Pons (tissue), 1 donor: ENCODE data around the gene PPP2R5C.

Experiments used
- DNase-seq: peaks from one replicate; pipeline ENCODE4 v3.0.0-alpha.2; 2016; ENCODE audit warnings: low spot score

PPP2R5C gene

DNA sequence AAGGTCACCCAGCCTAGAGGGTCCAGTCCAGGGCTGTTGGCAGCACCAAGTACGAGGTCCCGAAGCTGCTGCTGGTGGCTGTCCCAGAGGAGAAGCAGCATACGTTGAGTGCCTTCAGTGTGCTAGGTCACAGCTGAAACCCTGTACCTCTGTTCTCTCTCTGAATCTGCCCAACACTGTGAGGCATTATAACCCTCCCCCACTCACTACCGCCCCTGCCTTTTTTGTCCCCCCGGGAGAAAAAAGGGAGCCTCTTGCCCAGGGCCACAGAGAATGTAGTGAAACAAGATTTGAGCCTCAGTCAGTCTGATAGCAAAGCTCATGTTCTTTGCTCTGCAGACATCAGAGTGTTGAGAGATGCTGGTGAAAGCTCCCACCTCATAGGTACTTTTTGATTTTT lies 53.4 kb downstream of the PPP2R5C start:
- no peak for DNase-seq

DNA sequence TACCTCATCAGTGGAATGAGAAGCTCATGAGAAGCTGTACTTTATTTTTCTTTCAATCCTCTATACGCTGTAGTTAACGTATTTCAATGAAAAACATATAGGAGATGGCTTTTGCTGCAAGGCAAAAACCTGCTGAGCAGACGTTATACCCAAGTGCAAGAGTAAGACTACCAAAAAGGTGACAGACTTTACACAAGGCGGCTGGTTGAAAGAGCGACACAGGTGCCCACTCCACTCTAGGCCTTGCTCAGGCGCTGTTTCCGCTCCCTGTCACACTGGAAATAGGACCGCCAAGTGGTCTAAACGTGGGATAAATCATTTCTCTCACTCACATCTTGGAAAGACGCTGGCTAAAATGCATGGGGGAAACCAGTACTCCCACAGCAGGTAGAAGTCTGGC lies 54.5 kb downstream of the PPP2R5C start:
- DNase-seq, result no peak

GRCh38 chr14:101817501-101818001 lies 56.0 kb downstream of the PPP2R5C start:
- no peak for DNase-seq

DNA sequence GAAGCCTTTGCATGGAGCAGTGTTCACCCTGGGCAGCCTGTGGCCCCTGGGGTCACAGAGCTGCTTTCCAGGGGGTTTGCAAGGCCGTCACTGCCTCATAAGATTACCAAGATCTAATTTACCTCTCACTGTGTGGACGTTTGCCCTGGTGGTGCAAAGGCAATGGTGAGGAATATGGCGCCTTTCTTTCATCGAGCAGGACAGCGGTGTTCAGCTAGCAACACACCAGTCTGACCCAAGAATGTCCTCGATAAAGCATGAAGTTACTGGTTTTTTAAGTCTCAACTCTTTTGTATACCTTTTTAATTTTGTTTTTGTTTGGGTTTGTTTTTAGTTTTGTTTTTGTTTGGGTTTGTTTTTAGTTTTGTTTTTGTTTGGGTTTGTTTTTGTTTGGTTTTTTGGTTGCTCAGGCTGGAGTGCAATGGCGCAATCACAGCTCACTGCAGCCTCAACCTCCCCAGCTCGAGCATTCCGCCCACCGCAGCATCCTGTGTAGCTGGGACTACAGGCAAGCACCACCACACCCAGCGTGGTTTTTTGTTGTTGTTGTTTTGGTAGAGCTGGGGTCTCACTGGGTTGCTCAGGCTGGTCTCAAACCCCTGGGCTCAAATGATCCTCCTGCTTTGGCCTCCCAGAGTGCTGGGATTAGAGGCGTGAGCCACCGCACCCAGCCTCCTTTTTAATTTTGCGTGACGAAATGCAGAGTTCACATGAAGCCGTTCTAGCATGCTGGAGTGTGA lies 57.9 kb downstream of the PPP2R5C start:
- DNase-seq, result no peak

DNA sequence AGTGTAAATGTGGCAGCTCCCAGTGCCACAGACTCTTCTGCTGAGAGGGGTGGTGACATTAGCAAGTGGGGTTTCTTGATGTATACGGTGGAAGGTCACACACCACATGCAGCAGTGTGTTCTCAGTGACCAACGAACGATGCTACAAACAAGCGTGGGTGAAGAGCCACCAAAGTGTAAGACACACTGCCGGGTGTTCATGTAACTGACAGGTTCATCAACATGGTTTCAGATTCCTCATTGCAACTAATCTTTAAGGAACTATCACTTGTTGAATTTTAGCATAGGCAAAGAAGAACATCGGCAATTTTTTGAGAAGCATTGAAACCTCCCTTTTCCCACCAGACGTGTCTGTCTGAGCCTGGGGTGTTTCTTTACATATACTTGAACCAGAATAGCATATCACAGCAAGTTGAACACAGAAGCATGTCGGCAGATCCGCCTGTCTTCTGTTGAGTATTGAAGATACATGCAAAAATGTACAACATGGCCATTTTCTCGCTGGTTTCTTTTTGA lies 58.8 kb downstream of the PPP2R5C start:
- no peak for DNase-seq

- DNase-seq, result no peak
Measured at GRCh38 chr14:101821528-101821927, 60.0 kb downstream of the PPP2R5C start.

GRCh38 chr14:101823066-101823465 lies 61.6 kb downstream of the PPP2R5C start:
- DNase-seq, result no peak

DNA sequence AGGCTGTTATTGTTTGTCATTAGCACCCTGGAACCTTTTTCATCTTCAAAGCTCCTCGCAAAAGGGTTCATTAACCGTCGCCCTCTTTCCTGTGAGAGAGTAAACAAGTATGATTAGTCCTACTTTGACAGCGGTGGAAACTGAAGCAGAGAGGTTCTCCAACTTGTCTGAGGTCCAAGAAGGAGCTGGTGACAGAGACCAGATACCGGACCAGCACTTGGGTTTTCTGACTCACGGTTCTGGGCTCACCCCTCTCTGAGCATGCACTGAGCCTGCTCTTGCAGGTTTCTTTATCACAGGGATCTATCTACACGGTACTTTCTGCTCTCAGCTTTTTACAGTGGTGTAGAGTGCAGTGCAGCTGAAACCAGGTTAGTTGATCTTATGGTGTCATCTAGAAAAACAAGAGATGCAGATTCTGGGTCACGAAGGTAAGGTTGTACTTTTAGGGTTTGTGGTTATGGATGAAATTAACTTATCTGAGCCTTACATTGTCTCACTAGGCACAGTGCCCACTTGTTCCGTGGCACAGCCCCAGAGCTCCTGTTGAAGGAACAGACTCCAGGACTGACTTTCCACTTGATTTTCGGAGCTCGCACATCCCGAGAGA lies 62.1 kb downstream of the PPP2R5C start:
- DNase-seq, result peak; percentile 67

GRCh38 chr14:101824339-101824727 lies 62.8 kb downstream of the PPP2R5C start:
- DNase-seq, result no peak

DNA sequence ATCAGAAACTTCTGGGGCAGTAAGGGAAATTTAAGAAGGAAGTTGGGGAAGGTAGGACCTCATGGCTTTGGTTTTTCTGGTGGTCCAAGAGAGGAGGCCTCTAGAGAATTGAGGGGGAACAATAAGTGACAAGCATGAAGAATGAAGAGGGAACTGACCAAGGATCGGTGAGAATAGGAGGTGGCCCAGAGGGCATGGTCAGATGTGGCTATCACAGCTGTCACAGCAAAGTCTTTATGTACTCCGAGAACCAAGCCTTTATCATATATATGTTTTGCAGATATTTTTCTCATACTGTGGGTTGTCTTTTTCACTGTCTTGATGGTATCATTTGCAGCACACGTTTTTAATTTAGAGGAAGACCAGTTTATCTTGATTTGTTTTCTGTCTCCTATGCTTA lies 64.3 kb downstream of the PPP2R5C start:
- no peak for DNase-seq

GRCh38 chr14:101826351-101826750 lies 64.8 kb downstream of the PPP2R5C start:
- no peak for DNase-seq

DNA sequence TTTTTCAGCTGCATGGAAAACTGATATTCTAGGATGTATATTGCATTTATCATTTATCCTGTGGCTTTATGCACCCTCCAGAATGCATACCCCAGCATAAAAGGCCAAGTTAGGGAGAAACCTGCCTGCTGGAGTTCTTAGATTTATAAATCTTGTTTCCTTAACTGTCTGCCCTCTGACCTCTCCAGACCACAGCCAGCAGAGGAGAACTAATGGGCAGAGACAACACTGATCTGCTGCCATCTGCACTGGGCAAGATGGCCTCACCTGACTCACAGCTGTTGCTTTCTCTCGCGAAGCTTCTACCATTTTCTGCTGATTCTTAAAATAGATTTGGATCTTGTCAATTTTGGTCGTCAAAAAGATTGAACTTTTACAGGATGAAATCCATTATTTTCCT lies 65.8 kb downstream of the PPP2R5C start:
- DNase-seq, result no peak

- DNase-seq, result no peak
Measured at GRCh38 chr14:101828046-101828445, 66.5 kb downstream of the PPP2R5C start.

DNA sequence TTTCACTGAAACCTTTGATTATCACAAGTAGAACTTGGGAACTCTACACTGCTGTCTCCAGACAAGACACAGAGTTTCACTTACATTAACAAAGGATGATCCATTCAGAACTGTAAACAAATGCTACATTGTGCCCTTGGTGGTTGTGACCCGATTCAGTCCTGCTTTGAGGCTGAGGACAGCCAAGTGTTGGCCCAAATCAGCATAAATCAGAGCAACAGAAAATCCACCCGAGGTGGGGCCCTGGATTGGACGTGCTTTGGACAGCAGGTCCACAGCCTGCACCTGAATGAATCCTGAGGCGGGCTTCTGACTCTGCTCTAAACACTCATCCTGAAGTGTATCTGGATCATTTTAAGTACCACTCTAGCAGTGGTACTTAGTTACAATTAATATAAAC lies 68.8 kb downstream of the PPP2R5C start:
- peak; percentile 95 for DNase-seq

DNA sequence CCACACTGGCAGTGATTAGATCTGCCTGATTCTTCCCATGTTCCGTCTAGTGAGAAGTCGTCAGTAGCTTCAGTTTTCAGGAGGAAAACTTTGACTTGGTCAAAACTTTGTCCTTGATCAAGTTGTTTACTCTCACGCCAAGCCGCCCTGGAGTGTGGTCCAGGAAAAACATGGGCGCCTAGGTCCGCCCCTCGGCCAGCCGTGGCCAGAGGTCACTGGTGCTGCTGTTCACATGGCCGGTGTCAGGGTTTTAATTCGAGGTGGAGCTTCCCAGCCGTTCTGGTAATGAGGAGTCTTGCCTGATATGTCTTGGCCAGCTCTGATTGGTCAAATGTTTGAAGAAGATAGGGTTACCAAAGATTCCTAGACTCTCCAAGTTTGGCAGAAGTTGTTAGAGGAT lies 71.5 kb downstream of the PPP2R5C start:
- no peak for DNase-seq

DNA sequence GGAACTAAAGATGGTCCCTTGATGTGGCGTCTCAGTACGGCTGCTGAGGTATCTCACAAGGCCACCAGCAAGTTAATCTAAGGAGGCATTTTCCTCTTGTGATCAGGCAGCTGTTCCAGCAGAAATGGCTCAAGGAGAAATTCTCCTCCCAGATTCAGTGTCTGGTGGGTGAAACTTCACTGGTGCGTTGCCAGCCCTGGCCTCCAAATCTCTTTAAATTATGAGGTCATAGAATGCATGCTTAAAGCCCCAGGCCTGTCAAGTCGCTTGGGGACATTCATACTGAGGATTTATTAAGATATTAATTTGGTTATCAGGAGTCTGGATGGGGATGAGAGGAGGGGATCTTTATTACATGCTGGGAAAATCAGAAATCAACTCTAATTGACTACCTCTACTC lies 72.9 kb downstream of the PPP2R5C start:
- no peak for DNase-seq

DNA sequence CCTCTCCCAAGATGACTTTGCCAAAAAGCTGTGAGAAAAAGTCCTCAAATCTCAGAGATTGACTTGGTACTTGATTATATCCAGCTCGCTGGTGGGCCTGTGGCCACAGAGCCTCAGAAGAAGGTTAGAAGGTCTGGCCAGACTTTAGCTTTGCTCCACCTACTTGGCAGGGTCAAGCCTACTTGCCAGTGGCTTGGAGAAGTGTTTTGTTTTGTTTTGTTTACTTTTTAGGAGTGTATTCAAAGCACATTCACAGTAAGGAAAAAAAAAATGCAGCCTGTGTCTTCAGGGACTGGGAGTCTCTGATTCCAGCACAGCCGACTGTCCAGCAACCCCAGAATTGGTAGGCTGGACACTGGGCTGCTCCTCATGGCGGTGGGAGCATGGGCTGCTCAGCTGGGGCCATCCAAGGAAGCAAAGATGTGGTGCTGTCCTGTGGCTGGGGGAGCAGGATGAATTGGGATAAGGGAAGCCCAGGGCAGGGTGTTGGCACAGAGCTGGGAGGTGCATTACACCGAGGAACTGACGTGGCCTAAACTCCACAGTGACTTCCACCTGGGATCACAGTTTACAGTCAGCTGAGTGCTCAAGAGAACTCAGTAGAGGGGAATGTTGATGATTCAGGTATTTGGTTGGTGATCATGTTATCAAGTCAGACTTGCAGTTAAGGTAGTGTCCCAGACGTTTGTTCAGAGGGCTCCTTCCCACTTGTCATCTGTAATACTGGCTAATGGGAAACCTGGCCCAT lies 73.5 kb downstream of the PPP2R5C start:
- DNase-seq, result no peak

DNA sequence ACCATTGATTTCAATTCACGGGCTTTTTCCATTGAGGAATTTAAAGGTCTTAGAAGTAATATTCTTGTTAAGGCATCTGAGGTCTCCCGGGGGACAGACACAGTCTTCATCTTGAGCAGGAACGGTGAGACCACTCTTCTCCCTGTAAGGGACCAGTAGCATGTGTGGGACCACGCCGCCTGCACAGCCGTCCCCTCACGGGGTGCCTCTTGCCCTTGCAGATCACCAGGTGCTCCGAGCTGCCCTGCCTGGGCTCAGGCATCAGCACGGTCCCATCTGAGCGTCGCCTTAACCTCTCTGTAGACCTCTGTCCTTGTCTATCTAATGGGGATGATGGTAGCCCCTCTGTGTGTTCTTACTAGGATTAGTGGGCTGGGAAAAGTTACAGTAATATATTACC lies 74.1 kb downstream of the PPP2R5C start:
- no peak for DNase-seq

GRCh38 chr14:101836135-101836534 lies 74.6 kb downstream of the PPP2R5C start:
- DNase-seq, result no peak

- no peak for DNase-seq
Measured at GRCh38 chr14:101838476-101838875, 77.0 kb downstream of the PPP2R5C start.

DNA sequence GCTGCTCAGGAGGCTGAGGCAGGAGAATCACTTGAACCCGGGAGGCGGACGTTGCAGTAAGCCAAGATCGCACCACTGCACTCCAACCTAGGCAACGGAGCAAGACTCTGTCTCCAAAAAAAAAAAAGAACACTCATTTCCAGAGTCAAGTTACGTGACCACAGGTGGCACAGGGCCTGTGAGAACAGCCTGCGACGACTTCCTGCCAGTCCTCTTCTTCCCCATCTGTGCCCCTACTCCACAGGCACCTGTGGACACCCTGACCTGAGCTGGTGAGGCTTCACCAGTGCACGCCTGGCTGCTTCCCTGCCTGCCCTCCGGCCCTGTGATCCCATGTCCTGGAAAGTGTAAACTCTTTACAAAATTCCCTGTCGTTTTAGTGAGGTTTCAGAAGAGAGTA lies 77.7 kb downstream of the PPP2R5C start:
- no peak for DNase-seq

DNA sequence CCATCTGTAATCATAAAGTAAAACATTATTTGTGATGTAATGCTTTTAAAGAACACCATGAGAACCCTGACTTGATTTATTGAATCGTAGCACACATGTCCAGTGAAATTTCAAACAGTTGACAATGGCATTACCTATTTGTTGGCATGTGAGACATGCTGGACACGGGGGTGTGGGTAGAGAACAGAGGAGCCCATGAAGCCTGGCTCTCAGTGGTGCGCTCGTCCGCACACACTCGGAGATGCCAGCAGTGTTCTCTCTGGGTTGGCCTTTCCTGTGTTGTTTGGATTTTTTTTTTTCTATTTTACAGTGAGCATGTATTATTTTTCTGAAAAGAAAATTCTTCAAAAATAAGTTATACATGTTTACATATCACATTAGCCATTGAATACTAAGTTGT lies 78.2 kb downstream of the PPP2R5C start:
- DNase-seq, result no peak
